GM13976 (cell line): ENCODE measurements around the gene ARFGAP3.

Experiments
- DNase-seq: peaks from one replicate; pipeline ENCODE4 v3.0.0; 2012; ENCODE audit warnings: low spot score
- in situ Hi-C: fragments of 300-500 bp; cut with MboI; formaldehyde crosslinking; loops from one replicate; pipeline ENCODE4 v1.12.0; 2022; ENCODE audit warnings: low sequenced_read_pairs, mixed read lengths, inconsistent platforms; ENCODE audit not compliant: unreplicated experiment
- TF ChIP-seq, protein P1 (sequence below): IDR thresholded peaks from 2 replicates; pipeline ENCODE4 v1.5.1; 2012; ENCODE audit warnings: borderline replicate concordance, mild to moderate bottlenecking; ENCODE audit not compliant: insufficient read depth; ENCODE audit errors: extremely low read depth, missing control alignments, control extremely low read depth

ARFGAP3 gene

DNA sequence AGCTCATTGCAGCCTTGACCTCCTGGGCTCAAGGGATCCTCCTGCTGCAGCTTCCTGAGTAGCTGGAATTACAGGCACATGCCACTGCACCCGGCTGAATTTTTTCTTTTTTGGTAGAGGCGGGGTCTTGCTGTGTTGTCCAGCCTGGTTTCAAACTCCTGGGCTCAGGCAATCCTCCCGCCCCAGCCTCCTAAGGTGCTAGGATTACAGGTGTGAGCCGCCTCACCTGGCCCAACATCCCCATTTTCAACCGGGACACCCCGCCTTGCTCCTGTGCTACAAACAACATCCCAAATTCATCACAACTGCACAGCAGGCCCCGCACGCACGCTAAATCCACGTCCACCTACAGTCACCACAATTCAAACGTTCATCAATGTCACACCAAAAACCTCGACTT, 61.0 kb downstream of the ARFGAP3 start:
- no peak for DNase-seq
- in situ Hi-C loops = loop anchor here (25.0 kb wide), 1 partner anchor 241 kb away; no protein-coding TSS in a partner anchor
- TF ChIP-seq, protein P1, sequence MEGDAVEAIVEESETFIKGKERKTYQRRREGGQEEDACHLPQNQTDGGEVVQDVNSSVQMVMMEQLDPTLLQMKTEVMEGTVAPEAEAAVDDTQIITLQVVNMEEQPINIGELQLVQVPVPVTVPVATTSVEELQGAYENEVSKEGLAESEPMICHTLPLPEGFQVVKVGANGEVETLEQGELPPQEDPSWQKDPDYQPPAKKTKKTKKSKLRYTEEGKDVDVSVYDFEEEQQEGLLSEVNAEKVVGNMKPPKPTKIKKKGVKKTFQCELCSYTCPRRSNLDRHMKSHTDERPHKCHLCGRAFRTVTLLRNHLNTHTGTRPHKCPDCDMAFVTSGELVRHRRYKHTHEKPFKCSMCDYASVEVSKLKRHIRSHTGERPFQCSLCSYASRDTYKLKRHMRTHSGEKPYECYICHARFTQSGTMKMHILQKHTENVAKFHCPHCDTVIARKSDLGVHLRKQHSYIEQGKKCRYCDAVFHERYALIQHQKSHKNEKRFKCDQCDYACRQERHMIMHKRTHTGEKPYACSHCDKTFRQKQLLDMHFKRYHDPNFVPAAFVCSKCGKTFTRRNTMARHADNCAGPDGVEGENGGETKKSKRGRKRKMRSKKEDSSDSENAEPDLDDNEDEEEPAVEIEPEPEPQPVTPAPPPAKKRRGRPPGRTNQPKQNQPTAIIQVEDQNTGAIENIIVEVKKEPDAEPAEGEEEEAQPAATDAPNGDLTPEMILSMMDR = no peak

DNA sequence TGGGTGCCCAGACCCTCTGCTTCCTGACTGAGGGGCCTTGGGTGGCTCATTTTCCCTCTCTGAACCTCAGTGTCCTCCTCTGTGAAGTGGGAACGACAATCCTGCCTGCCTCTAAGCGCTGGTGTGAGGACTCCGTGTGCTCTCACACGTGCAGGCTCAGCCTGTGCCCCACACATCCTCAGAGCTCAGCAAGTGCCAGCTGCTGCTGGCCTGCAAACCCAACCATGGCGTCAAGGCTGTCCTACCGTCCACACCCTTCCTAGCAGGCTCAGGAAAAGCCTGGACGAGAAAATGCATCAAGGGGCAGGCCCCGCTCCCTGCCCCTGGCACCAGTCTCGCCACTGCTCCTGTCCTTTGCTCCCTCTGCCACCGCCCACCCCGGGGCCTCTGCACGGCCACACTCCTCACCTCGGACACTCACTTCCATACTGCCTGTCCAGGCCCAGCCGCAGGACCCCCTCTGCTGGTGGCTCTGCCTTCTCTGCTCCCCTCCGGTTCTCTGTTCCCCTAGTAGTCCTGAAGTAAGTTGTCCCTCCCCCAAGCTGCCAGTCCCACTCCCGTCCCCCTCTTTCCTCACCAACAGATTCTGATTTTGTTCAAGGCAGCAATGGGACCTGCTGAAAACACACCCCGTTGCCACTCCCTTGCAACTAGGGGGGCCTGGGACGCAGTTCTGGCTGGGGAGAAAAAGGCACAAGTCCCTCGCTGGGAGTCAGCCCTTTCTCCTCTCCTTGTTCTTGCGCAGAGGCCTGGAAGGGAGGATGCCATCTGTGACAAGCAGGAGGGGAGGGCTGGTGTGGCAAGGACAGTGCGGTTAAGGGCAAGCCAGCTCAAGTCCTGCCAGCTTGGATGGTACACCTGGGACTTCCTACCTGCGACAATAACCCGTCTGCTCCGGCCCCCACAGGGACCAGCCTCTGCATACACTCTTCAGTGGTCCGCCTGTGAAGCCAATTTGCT, 62.2 kb downstream of the ARFGAP3 start:
- in situ Hi-C loops = loop anchor here (25.0 kb wide), 1 partner anchor 242 kb away; no protein-coding TSS in a partner anchor
- TF ChIP-seq, protein P1 = no peak
- no peak for DNase-seq

DNA sequence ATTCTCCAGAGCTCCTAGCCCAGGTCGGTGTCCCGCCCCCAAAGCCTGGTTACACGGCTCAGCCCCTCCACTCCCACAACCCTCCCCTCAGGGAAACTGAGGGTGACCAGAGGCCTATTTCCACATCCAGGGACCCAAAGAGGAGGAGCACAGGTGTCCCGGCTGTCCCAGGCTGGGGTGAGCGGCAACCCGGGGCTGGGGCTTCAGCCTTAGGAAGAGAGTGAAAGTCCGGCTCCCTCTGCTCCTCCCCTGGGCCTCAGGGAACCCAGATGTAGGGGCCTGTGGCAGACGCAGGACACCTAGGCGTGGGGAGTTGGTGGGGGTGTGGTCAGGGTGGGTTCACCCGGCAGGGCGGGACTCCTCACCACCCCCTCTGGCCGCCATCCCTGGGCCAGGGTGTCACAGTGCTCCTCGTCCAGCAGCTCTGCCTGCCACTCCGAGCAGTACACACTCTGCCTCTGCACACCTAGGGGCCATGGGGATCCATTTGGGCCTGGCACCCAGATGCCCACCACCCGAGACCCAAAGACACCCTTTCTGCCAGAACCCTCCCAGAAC, 63.1 kb downstream of the ARFGAP3 start:
- in situ Hi-C loops = loop anchor here (25.0 kb wide), 1 partner anchor 243 kb away; no protein-coding TSS in a partner anchor
- TF ChIP-seq, protein P1 = no peak
- DNase-seq = no peak

DNA sequence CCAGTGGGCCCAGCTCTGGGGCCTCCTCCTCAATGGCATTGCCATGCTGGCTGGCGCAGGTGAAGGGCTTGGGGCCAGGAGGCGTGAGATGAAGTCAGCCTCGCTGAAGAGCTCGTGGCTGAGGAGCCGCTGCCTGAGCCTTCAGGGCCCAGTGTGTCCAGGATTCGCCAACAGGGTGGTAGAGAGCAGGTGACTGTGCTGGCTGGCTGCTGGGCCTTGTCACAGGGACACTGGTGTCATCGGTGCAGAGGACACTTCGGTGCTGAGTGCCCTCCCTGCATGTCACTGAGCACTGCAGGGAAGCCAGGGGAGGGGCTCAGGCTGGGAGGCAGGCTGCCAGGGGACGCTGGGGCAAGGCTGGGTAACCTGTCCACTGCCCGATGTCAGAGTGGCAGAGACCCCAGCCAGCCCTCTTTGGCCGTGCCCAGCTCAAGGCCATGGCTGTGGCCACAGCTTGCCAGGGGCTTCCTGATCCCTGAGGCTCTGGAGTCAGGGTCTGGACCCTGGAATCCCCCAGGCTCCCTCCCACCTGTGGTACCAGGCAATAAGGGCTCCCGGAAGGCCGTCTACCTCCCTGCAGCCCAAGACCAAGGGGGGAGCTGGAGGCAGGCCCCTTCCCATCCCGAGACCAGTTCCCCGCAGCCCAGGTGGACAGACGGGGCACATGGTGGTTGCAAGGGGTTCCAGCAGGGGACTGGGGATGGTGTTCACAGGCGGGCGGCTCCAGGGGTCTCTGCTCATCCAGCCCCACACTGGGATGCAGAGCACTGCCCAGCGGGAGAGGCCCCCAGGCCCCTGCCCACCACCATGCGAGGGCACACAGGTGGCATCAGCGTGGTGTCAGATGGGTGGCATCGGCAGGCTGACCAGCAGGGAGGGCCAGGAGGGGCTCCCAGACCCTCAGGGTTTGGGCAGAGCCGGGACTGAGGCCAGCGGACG, 63.9 kb downstream of the ARFGAP3 start:
- TF ChIP-seq, protein P1 = no peak
- no peak for DNase-seq
- in situ Hi-C loops = loop anchor here (25.0 kb wide), 1 partner anchor 244 kb away; no protein-coding TSS in a partner anchor

DNA sequence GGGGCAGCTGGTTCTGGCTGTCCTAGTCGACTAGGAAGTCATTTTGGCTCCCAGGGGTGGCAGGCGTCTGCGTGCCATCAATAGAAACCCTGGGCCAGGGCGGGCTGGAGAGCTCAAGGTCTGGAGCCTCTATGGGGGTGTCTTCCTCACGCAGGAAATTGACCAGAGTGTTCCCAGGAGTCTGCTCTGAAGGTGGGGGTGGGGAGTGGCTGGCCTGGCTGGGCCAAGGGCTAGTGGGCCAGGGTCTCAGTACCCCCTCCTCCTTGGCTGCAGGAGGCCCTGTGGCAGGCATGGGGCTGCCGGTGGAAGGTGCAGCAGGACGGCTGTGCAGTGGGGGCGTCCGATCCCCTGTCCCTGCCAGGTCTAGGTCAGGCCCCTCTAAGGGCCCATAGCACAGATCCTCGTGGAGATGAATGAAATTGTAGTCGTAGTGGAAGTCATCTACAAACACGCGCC, 64.6 kb downstream of the ARFGAP3 start:
- DNase-seq = no peak
- TF ChIP-seq, protein P1 = no peak
- in situ Hi-C loops = loop anchor here (25.0 kb wide), 1 partner anchor 245 kb away; no protein-coding TSS in a partner anchor
